ENCODE data around the gene CDK15. TPM values are rescaled to one million over a fixed set of nuclear protein-coding genes. Genes with fewer than 3 reads are reported as not detected.

Gene CDK15
- total RNA-seq, 4 donors from 2014 or later: 0.83 to 3.9 (median 1.4) TPM

DNA sequence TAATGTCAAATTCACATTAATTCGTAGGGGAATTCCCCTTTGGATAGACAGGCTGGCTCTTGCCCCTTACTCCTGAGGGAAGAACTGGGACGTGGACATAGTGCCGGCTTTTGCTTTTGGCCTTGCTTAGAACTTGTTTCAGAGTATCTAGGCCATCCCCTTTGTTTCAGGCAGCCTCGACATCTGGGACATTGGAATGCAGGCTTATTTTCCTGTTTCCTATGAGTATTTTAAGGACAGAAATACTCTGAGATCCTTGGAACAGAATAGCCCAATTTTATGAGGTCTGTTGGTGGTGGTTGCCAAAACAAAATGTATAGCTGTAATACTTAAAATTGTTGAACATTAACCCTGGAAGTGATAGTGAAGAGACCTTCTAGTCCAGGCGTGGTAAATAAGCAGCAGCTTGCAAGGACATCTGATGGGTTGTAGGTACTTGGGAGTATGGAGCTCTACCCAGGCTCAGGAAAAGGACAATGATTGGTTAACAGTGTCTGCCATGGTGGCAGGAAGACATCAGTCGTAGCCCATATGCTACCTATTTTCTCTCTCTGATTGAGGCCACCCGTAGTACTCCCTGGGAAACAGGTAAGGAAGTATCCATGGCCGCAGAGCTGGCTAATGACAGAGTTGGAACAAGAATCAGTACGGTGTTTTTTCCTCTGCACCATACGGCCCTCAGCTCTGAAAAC is 112.4 kb downstream of the CDK15 start:
- no peak for DNase-seq (ENCODE audit: extremely low spot score)
- no peak for TF ChIP-seq POLR2AphosphoS5 (IDR thresholded peaks at IDR 0.05)
- TF ChIP-seq, protein P1, sequence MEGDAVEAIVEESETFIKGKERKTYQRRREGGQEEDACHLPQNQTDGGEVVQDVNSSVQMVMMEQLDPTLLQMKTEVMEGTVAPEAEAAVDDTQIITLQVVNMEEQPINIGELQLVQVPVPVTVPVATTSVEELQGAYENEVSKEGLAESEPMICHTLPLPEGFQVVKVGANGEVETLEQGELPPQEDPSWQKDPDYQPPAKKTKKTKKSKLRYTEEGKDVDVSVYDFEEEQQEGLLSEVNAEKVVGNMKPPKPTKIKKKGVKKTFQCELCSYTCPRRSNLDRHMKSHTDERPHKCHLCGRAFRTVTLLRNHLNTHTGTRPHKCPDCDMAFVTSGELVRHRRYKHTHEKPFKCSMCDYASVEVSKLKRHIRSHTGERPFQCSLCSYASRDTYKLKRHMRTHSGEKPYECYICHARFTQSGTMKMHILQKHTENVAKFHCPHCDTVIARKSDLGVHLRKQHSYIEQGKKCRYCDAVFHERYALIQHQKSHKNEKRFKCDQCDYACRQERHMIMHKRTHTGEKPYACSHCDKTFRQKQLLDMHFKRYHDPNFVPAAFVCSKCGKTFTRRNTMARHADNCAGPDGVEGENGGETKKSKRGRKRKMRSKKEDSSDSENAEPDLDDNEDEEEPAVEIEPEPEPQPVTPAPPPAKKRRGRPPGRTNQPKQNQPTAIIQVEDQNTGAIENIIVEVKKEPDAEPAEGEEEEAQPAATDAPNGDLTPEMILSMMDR (IDR thresholded peaks at IDR 0.05): no peak
- TF ChIP-seq POLR2A (IDR thresholded peaks at IDR 0.05; ENCODE audit: low read depth): no peak
- no peak for TF ChIP-seq EP300 (IDR thresholded peaks at IDR 0.05)
- Histone ChIP-seq H3K36me3 (no peaks in the 10 kb centered on the region), H3K4me3 (no peak overlapping the region), H3K4me1 (no peaks in the 10 kb centered on the region), H3K27ac (replicated peaks in 1 of 4) (no peak overlapping the region), H3K27me3 (no peaks in the 10 kb centered on the region), H3K9me3 (no peaks in the 10 kb centered on the region)
- WGBS: 78% methylated on average over 10 of the region's 10 CpGs
- intact Hi-C loops (cut with DNase I): no loop called here

DNA sequence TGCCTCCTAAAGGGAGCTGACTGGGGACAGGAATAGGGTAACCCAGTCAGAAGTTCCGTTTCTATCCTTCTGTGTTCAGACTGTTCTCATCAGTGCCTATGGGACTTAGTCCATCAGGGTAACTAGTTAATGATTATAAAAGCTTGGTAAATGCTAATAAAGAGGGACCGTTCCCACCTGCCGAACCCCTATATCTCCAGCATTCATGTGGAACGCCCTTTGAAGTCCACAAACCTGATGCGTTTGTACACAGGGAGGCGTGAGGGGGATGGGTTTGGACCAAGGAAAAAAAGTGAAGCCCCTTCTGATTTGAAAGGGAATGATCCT is 112.9 kb downstream of the CDK15 start:
- Histone ChIP-seq H3K27ac (replicated peaks in 1 of 4) (no peak overlapping the region), H3K9me3 (no peaks in the 10 kb centered on the region), H3K4me1 (no peaks in the 10 kb centered on the region), H3K36me3 (no peaks in the 10 kb centered on the region), H3K27me3 (no peaks in the 10 kb centered on the region), H3K4me3 (no peak overlapping the region)
- no peak for DNase-seq (ENCODE audit: extremely low spot score)
- 97% methylated on average over 6 of the region's 6 CpGs for WGBS
- TF ChIP-seq EP300 (IDR thresholded peaks at IDR 0.05): no peak
- TF ChIP-seq POLR2AphosphoS5 (IDR thresholded peaks at IDR 0.05): no peak
- TF ChIP-seq, protein P1 (IDR thresholded peaks at IDR 0.05): no peak
- TF ChIP-seq POLR2A (IDR thresholded peaks at IDR 0.05; ENCODE audit: low read depth): no peak
- intact Hi-C loops (cut with DNase I): no loop called here

DNA sequence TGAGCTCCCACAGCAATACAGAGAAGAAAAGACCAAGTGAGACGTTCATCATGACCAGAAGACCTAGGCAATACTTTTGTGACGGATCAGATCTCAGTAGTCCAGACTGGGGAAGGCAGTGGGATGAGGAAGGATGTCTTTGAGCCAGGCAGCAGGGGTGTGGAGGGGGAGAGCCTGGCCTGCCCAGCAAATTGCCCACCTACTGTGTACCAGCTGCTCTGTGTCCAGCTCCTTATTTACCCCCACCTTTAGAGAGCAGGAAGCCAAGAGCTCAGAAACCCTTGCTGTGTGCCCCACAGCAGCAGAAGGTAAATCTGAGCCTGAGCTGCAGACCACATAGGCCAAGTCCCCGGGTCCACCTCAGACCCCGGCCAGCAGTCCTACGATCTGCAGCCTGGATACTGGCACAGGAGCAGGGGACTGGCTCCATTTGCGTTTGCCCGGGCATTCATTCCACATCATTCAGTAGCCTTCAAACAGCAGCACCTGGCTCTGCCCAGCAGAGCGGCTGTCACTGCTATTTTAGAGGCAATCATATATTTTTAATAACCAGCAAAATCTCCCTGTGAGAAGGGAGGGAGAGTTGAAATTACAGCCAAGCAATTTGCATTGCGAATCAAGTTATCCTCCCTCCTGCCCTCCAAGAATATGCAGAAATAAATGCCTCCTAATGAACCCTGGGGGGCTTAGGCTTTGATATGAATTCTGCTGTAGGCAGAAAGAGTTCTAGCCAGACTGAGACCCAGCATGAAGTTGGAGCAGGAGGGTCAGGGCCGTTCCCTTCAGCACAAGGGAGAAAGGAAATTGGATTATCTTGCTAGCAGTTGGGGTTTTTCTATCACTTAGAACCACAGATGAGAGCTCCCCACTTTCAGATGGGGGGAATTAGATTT is 117.3 kb downstream of the CDK15 start:
- no peak for TF ChIP-seq POLR2AphosphoS5 (IDR thresholded peaks at IDR 0.05)
- TF ChIP-seq POLR2A (IDR thresholded peaks at IDR 0.05; ENCODE audit: low read depth): no peak
- TF ChIP-seq, protein P1 (IDR thresholded peaks at IDR 0.05): no peak
- TF ChIP-seq EP300 (IDR thresholded peaks at IDR 0.05): no peak
- WGBS: 76% methylated on average over 10 of the region's 10 CpGs

DNA sequence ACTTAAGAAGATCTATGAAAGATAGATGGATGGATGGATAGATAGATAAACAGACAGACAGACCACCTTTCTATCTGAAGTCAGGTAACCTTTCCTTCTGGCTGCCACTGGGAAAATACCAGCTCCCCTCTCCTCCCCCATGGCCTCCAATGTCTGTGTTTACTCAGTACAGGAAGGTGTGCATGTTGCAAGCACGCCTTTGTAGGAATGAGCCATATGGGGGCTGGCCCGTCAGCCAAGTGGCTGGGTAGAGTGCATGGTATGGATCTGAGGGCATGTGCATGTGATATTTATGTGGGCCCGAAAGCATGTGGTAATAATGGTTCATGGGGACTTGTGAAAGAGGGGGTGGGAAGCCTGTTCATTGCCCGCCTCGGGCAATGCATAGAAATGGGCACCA is 118.1 kb downstream of the CDK15 start:
- WGBS: 91% methylated on average over 5 of the region's 5 CpGs

More for the DNA sequence above, 117.3 kb downstream of the CDK15 start:
- no peak overlapping the region for H3K27ac ChIP-seq (replicated peaks in 1 of 4)
- intact Hi-C loops (cut with DNase I): no loop called here
- no peaks in the 10 kb centered on the region for H3K27me3 ChIP-seq
- H3K36me3 ChIP-seq: no peaks in the 10 kb centered on the region
- no peaks in the 10 kb centered on the region for H3K9me3 ChIP-seq
- no peak overlapping the region for H3K4me3 ChIP-seq
- H3K4me1 ChIP-seq: no peaks in the 10 kb centered on the region
- DNase-seq (ENCODE audit: extremely low spot score): no peak

More for the DNA sequence above, 118.1 kb downstream of the CDK15 start:
- no peaks in the 10 kb centered on the region for H3K9me3 ChIP-seq
- no peak overlapping the region for H3K4me3 ChIP-seq
- TF ChIP-seq POLR2A (IDR thresholded peaks at IDR 0.05; ENCODE audit: low read depth) (no peak), EP300 (IDR thresholded peaks at IDR 0.05) (no peak), POLR2AphosphoS5 (IDR thresholded peaks at IDR 0.05) (no peak)
- TF ChIP-seq, protein P1 (IDR thresholded peaks at IDR 0.05): no peak
- no peaks in the 10 kb centered on the region for H3K36me3 ChIP-seq
- H3K27me3 ChIP-seq: no peaks in the 10 kb centered on the region
- intact Hi-C loops (cut with DNase I): no loop called here
- H3K27ac ChIP-seq (replicated peaks in 1 of 4): no peak overlapping the region
- no peaks in the 10 kb centered on the region for H3K4me1 ChIP-seq
- DNase-seq (ENCODE audit: extremely low spot score): no peak
